ENCODE data around the gene VSX2. TPM values are rescaled to one million over a fixed set of nuclear protein-coding genes. Genes with fewer than 3 reads are reported as not detected.
A peak's percentile ranks its signal among the peaks of the same experiment; 100 is the strongest.

The VSX2 gene
- total and polyA plus RNA-seq, 2 experiments from 2014 or later = not detected

DNA sequence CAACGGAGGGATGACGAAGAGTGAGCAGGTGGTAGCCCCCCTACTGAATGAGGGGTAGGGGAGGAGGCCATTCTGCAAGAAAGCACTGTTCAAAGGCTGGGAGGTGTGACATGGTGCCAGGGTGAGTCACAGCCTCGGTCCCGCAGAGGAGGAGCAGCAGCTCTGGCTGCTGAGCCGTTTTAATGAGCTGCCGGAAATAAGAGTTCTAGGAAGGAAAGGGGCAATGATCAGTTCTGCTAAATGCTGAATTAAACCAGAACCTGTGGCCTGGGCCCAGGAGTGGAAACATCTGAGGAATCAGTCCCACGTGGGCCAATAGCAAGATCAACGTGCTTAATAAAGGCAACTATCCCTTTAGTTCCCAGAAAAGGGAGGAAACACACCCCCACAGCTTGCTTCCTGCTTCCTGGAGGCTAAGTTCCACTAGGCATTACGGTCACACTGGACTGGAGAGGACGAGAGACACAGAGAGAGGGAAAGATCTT lies 59.9 kb downstream of the VSX2 start:
- Histone ChIP-seq H3K9me3 (ENCODE audit: low read depth) (no peaks in the 10 kb centered on the region), H3K27ac (no peak overlapping the region), H3K36me3 (peaks cover 17% of the 10 kb centered on the region), H3K4me1 (ENCODE audit: low read depth) (no peaks in the 10 kb centered on the region), H3K4me3 (no peak overlapping the region), H3K27me3 (no peaks in the 10 kb centered on the region)
- DNase-seq (ENCODE audit: low read depth in 1 of 2, low spot score in 1 of 2) = peak in 1 of 2 donors; percentile 52
- TF ChIP-seq, protein P1, sequence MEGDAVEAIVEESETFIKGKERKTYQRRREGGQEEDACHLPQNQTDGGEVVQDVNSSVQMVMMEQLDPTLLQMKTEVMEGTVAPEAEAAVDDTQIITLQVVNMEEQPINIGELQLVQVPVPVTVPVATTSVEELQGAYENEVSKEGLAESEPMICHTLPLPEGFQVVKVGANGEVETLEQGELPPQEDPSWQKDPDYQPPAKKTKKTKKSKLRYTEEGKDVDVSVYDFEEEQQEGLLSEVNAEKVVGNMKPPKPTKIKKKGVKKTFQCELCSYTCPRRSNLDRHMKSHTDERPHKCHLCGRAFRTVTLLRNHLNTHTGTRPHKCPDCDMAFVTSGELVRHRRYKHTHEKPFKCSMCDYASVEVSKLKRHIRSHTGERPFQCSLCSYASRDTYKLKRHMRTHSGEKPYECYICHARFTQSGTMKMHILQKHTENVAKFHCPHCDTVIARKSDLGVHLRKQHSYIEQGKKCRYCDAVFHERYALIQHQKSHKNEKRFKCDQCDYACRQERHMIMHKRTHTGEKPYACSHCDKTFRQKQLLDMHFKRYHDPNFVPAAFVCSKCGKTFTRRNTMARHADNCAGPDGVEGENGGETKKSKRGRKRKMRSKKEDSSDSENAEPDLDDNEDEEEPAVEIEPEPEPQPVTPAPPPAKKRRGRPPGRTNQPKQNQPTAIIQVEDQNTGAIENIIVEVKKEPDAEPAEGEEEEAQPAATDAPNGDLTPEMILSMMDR (IDR thresholded peaks at IDR 0.05; ENCODE audit: low read depth, low read length) = no peak

GRCh38 chr14:74301594-74302151 lies 62.4 kb downstream of the VSX2 start:
- no peak for DNase-seq (ENCODE audit: low read depth in 1 of 2, low spot score in 1 of 2)
- Histone ChIP-seq H3K36me3 (peaks cover 17% of the 10 kb centered on the region), H3K27me3 (no peaks in the 10 kb centered on the region), H3K4me1 (ENCODE audit: low read depth) (no peaks in the 10 kb centered on the region), H3K4me3 (peak overlapping the region; percentile 97), H3K27ac (peak overlapping the region; percentile 92), H3K9me3 (ENCODE audit: low read depth) (no peaks in the 10 kb centered on the region)
- TF ChIP-seq, protein P1 (IDR thresholded peaks at IDR 0.05; ENCODE audit: low read depth, low read length) = no peak

- no peaks in the 10 kb centered on the region for H3K4me1 ChIP-seq (ENCODE audit: low read depth)
- H3K9me3 ChIP-seq (ENCODE audit: low read depth) = no peaks in the 10 kb centered on the region
- H3K36me3 ChIP-seq = peaks cover 12% of the 10 kb centered on the region
- H3K27ac ChIP-seq = peak overlapping the region; percentile 92
- TF ChIP-seq, protein P1 (IDR thresholded peaks at IDR 0.05; ENCODE audit: low read depth, low read length) = peak; percentile 48
- H3K27me3 ChIP-seq = no peaks in the 10 kb centered on the region
- peak overlapping the region; percentile 97 for H3K4me3 ChIP-seq
- peak; percentile 44 to 62 for DNase-seq (ENCODE audit: low read depth in 1 of 2, low spot score in 1 of 2)
Measured at GRCh38 chr14:74302152-74302628, 62.9 kb downstream of the VSX2 start.

DNA sequence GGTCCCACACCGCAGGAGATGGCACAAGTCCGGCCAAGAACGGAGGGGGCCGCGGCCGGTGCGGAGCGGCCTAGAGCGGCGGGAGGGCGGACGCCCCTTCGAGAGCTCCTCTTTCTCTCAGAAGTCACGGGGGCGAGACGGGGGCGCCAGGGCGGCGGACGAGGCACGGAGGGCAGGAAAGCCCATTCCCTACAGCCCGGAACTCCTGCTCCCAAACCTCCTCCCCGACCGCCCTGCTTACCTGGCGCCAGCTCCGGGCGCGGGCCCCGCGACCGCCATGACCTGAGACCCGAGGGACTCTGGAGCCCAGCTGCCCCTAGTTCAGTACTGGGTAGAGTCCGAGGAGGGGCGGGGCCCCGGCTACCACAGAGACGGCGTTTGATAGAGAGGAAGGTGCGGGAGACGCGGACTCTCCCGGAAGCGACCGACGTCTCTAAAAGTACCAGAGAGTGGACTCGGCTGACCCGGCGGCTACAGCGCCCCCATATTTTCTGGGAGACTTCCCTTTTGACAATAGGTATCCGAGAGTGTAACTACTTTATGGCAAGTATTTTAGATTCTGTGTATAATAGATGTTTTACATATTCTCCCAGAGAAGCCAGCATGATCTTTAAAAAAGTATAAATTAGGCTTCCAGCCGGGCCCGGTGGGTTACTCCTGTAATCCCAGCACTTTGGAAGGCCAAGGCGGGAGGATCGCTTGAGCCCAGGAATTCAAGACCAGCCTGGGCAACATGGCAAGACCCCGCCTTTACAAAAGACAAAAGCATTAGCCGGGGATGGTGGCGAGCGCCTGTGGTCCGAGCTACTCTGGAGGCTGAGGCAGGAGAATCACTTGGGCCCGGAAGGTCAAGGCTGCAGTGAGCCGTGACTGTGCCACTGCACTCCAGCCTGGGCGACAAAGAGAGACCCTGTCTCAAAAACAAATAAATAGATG lies 63.7 kb downstream of the VSX2 start, which contains the start of gene ABCD4:
TSS of gene ABCD4 (minus strand) at position 301 of the 936 bp plus-strand sequence. CDS start at position 279, 22 bp downstream.
- H3K4me3 ChIP-seq = peak within 1 kb of the TSS; percentile 97
- no peaks in the 10 kb centered on the region for H3K4me1 ChIP-seq (ENCODE audit: low read depth)
- peak within 1 kb of the TSS; percentile 92 for H3K27ac ChIP-seq
- H3K36me3 ChIP-seq = peaks cover 5% of the 10 kb centered on the region
- TF ChIP-seq, protein P1 (IDR thresholded peaks at IDR 0.05; ENCODE audit: low read depth, low read length) = peak; percentile 47
- H3K27me3 ChIP-seq = no peaks in the 10 kb centered on the region
- no peaks in the 10 kb centered on the region for H3K9me3 ChIP-seq (ENCODE audit: low read depth)
- peak; percentile 93 to 95 for DNase-seq (ENCODE audit: low read depth in 1 of 2, low spot score in 1 of 2)

- Histone ChIP-seq H3K4me3 (no peak overlapping the region), H3K27ac (no peak overlapping the region), H3K4me1 (ENCODE audit: low read depth) (no peaks in the 10 kb centered on the region), H3K9me3 (ENCODE audit: low read depth) (no peaks in the 10 kb centered on the region), H3K27me3 (no peaks in the 10 kb centered on the region), H3K36me3 (no peaks in the 10 kb centered on the region)
- TF ChIP-seq, protein P1 (IDR thresholded peaks at IDR 0.05; ENCODE audit: low read depth, low read length) = no peak
- no peak for DNase-seq (ENCODE audit: low read depth in 1 of 2, low spot score in 1 of 2)
Measured at GRCh38 chr14:74308695-74309094, 69.4 kb downstream of the VSX2 start.

Data from cardiac muscle cell (in vitro differentiated cells and primary cell).